H1 (cell line): ENCODE results near the gene GXYLT2. TPM values are rescaled to one million over a fixed set of nuclear protein-coding genes. Genes with fewer than 3 reads are reported as not detected.

Source experiments
- ATF2 ChIP-seq: IDR thresholded peaks from 2 replicates; pipeline ENCODE4 v1.6.1; 2012; ENCODE audit warnings: low read length, inconsistent platforms
- BCL11A ChIP-seq, 2 experiments: IDR thresholded peaks; one replicate each; pipeline ENCODE4 v1.6.1; 2011; ENCODE audit warnings: low read depth in 2 of 2, low read length in 2 of 2, mild to moderate bottlenecking in 2 of 2
- CBX8 ChIP-seq: fragments of 300-800, 300-1000 bp; sonication (generic); IDR thresholded peaks from 2 replicates; pipeline ENCODE4 v1.7.1; 2016; ENCODE audit warnings: low read depth, low read length, borderline replicate concordance
- CHD7 ChIP-seq: fragments of 300-600 bp; sonication (generic); IDR thresholded peaks from 2 replicates; pipeline ENCODE4 v1.7.1; 2012; ENCODE audit warnings: low read length, moderate library complexity, mild to moderate bottlenecking, inconsistent platforms; ENCODE audit not compliant: insufficient replicate concordance
- GTF2F1 ChIP-seq: IDR thresholded peaks from 2 replicates; pipeline ENCODE4 v1.6.1; 2012; ENCODE audit warnings: low read depth, low read length, improper control_type of control experiment, borderline replicate concordance
- HDAC6 ChIP-seq: IDR thresholded peaks from one replicate; pipeline ENCODE4 v1.7.1; 2012; ENCODE audit warnings: low read depth, mild to moderate bottlenecking, inconsistent platforms, low read length, moderate library complexity
- KDM5A ChIP-seq: fragments of 200-600 bp; IDR thresholded peaks from 2 replicates; pipeline ENCODE4 v1.7.1; 2012; ENCODE audit warnings: mild to moderate bottlenecking, low read length, inconsistent platforms, mixed read lengths
- NANOG ChIP-seq: IDR thresholded peaks from 2 replicates; pipeline ENCODE4 v1.6.1; 2011; ENCODE audit warnings: low read length, low read depth, mild to moderate bottlenecking, inconsistent platforms; ENCODE audit not compliant: insufficient read depth, poor library complexity, severe bottlenecking
- POLR2A ChIP-seq, 2 experiments: IDR thresholded peaks; 1 replicate in 1 of 2; 2 replicates in 1 of 2; pipeline ENCODE4 v1.6.1; 2011; ENCODE audit warnings: low read depth in 2 of 2, low read length in 2 of 2, mild to moderate bottlenecking in 2 of 2; ENCODE audit errors: control extremely low read depth in 1 of 2
- polyA plus RNA-seq, 7 experiments: library from polyadenylated mRNA; depleted of rRNA in 3 of 7; stranded (reverse) in 5 of 7; unstranded in 2 of 7; fragments of >200 nt in 5 of 7; fragments of 200-250 nt in 2 of 7; gene quantifications; 1 replicate in 5 of 7; 2 replicates in 1 of 7; 4 replicates in 1 of 7; pipeline versions ENCODE4 v1.2.1 to v1.2.3, GENCODE V29; 2011 to 2013; ENCODE audit warnings: missing spikeins in 2 of 7, mixed read lengths in 2 of 7
- total RNA-seq: library from RNA; stranded (reverse); fragmentation: NEBNext Ultra II Directional; extraction: Animal tissue kit (Norgen Biotek cat#: 25700); gene quantifications from 2 replicates; pipeline ENCODE4 v1.2.1, GENCODE V29; 2021

The GXYLT2 gene
- total and polyA plus RNA-seq, 2 of the 8 experiments (the other 6 are each of a cell fraction or from before 2014, with no cell fraction given) = 1.8 to 5.6 TPM

GRCh38 chr3:72894976-72895552 is 7.2 kb downstream of the GXYLT2 start (continued):
- TF ChIP-seq CHD7 (no peak), ATF2 (no peak), HDAC6 (no peak), POLR2A (IDR thresholded peaks at IDR 0.05; ENCODE audit: control extremely low read depth in 1 of 2, low read depth in 2 of 2, low read length in 2 of 2) (no peak), GTF2F1 (no peak), CBX8 (no peak), KDM5A (no peak), BCL11A (IDR thresholded peaks at IDR 0.05; ENCODE audit: low read depth in 2 of 2, low read length in 2 of 2) (no peak), NANOG (no peak)
